GM21717 (cell line): ENCODE data around the gene FLVCR2.
"Not testable (repeated sequence)": the region's sequence is repeated elsewhere in the genome, so short reads cannot be mapped to it uniquely, and the experiment has no call there.

Experiments used
- ATAC-seq: cut with Tn5 transposase; IDR thresholded peaks from one replicate; pipeline ENCODE4 v1.9.1; 2021; ENCODE audit warnings: mild to moderate bottlenecking, moderate library complexity; ENCODE audit not compliant: unreplicated experiment

FLVCR2 gene

DNA sequence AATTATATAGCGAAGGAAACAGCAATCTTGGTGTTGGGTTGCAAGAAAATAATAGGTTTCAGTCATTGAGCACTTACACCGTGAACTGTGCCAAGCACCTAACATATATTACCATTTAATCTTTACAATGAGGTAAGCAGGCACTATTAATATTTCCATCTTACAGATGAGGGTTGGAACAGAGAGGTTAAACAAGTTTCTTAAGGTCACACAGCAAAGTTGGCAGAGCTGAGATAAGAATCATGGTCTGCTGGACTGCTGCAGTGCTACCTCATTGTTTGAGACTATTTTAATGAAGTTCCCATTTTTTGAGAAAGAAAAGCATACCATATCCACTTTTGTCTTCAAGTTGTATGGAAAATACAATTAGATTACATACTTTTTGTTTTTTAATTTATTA lies 80.5 kb downstream of the FLVCR2 start:
- no peak for ATAC-seq

DNA sequence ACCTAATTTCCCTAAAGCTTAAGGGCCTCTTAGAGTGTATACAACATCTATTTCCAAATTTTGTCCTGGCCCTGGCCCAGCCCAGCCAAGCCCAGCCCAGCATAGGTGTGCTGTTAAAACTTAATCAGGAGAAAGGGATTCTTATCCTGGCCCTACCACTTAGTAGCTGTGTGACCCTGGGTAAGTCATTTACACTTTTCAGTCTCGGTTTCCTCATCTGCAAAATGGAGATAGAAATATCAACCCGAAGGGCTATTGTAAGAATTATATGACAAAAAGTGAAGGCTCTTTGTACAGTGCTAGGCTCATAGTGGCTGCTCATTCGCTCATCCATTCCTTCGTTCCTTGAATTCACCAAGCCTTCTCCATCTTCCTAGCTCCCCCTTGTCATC lies 81.8 kb downstream of the FLVCR2 start:
- ATAC-seq, result no peak

DNA sequence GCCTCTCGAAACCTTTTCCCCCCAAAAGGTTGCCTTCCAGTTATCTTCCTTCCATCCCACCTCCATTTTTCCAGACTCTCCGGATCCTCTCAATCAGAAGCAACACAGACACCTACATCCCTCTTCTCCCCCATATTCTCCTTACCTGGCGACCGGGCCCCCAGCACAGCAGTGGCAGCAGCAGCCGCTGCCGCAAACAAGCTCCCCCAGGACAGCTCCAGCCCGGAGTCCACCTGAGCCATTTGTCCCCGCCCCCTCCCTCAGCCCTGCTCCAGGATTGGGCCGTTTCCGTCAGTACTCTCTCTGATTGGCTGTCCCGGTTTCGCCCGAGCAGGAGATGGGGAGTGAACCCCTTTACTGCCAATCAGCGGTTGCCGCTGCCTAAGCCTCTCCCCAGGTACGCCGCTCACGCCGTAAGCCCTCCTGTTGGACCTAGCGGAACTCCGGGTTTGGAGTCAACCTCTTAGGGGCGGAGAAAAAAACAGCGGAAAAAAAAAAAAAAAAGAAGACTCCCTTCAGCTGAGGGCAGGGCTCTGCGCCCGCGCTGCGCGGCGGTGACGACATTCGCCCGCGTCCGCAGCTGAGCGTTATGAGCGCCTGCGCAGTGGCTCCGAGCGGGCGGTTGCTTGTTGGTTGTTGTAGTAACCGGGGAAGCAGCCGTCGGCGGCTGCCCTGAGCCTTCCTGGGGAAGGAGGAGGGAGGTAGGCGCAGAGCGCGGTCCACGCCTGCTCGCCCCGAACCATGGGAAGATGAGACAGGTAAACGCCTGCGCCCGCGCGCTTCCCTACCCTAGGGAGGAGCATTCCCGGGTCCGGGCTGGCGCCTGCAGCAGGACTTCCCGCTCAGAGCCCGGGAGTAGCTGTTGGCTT lies 82.4 kb downstream of the FLVCR2 start, which contains the start of the genes ERG28 and TTLL5:
TSS of gene ERG28 (minus strand) at position 247 of the 869 bp plus-strand sequence. CDS start 3,374 bp downstream, outside the sequence.
TSS of gene TTLL5 (plus strand) at position 617 of the 869 bp plus-strand sequence. CDS start 1,904 bp downstream, outside the sequence.
- ATAC-seq, result peak; percentile 94

DNA sequence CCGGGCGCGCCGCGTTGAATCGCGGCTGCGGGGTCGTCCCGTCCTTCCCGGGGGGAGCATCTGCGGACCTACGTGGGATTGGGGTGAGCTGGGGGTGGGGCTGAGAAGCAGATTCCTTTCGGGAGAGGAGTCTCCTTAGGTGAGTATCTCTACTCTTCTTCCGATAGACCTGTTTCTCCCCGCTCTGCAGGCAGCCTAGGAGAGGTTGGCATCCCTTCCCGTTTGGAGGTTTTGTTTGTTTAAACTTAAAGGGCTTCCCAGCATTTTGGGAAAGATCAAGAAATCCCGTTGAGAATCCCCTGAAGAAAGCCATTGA lies 83.0 kb downstream of the FLVCR2 start:
- no peak for ATAC-seq

DNA sequence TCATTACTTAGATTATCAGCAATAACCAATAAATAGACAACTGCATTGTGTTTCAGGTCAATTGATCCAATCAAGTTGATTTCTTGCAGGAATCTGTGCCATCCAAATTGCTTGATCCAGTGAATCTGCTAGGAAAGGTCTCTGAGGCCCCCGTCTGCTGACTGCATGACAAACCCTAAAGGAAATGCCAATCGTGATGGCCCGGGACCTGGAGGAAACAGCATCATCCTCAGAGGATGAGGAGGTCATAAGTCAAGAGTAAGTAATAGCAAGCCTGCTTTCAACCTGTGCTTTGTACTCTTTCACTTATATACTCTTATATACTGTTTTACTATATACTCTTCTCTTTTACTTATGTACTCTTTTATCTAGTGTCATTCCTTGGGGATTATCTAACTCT lies 84.5 kb downstream of the FLVCR2 start:
- ATAC-seq, result no peak

DNA sequence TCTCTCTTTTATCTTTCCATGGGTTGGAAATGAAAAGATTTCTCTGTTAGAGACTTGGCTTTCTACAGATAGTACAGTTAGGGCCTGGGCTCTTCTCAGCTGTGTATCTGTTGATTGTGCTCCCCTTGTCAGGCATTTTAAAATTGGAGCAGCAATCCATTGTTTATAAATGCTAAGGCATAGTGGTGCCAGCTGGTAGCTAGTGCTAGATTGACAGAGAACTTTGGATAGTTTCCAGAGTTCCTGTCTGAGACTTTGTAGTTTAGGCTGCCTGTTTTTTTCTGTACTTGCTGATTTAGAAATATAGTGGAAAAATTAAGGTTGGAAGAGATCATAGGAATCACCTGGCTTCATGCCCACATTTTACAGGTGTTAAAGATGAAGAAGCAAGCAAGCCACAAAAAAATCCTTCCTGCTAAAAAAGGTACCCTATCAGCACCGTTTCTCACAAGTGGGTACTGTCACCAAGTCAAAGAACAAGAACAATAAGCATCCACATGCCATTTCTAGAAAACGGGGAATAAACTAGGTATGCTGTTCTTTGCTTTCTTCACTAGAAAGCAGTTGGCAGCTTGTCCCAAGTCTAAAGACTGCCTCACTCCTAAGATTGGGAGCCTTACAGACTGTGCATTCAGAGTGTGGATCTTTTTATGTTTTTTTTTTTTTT lies 88.8 kb downstream of the FLVCR2 start:
- no peak for ATAC-seq

DNA sequence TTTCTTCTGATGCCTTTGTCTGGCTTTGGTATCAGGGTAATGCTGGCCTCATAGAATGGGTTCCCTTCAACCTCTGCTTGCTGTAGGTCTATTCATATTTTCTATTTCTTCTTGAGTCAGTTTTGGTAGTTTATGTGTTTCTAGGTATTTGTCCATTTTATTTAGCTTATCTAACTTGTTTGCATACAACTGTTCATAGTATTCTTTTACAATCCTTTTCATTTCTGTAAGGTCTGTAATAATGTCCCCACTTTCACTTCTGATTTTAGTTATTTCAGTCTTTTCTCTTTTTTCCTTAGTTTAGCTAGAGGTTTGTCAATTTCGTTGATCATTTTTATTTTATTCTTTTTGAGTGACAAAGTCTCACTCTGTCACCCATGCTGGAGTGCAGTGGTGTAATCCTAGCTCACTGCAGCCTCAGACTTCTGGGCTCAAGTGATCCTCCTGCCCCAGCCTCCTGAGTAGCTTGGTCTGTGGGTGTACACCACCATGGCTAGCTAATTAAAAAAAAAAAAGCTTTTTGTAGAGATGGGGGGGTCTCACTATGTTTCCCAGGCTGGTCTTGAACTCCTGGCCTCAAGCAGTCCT lies 94.3 kb downstream of the FLVCR2 start:
- no peak for ATAC-seq

DNA sequence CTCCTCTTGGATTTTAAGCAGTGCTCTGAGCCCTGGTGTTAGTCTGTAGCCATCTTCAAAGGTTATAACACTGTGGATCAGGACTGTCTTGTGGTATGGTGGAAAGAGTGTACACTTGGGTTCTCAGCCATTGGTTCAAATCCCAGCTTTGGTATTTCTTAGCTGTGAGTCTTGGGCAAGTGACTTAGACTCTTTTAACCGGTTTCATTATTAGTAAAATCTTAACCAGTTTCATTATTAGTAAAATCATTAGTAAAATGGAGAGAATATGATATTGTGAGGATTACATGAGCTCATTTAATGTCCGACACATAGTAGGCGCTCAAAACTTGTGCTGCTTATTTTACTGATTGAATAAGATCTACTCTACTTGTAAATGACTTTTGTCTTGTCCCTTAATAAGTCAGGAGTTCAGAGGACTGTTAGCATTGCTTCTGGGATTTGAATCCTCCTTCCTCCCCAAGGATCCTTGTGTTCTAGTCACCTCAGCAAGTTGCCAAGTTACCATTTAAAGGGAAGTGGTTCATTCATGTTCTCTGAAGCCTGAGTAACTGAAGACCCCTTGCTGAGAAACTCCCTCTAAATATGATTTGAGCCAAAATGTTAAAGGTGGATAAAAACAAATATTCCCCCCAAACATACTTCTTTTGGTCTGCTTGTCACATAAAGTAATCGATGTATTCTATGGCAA lies 95.1 kb downstream of the FLVCR2 start:
- ATAC-seq, result peak; percentile 52

DNA sequence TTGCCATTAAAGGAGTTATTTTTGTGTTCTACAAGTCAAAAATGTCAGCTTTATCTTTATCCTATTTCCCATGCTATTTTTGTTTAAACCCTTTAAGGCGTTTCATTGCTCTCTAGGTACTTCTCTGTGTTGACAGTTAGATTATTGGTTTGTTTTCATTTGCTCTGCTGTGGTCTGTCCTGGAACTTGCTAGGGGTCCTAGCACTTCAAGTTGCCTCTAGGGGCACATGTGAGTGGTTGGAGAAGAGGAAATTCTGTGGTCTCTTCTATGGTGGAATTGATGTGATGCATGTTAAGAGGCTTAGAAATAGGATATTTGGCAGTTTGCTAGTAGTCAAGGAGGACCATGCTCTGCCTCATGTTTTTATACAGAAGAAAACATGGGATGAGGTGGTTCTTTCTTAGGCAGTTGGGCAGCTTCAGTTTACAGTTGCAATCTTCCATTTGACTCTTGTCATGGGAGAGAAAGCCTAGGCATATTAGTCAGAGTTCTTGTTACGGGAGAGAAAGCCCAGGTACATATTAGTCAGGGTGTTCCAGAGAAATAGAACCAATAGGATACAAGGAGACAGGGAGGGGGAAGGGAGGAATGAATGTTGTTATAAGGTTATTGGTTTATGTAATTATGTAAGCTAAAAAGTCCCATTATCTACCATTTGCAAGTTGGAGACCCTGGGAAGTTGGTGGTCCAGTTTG lies 97.0 kb downstream of the FLVCR2 start:
- ATAC-seq, result no peak

DNA sequence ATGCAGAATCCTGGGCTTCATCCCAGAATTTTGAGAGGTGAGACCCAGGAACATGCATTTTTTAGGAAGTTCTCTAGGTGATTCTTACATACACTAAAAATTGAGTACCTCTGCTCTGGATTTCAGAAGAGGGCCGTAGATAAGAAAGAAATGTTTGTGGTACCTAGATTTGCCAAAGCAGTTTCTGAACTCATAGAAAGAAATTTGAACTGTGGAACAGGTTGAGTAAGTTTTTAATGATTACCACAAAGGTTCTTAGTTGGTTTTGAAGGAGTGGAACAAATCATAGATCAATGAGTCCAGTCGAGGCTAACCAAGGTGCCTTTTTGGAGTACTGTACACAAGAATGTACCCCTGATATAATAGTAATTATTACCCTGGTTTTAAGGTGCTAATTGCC lies 107.5 kb downstream of the FLVCR2 start:
- ATAC-seq, result no peak

DNA sequence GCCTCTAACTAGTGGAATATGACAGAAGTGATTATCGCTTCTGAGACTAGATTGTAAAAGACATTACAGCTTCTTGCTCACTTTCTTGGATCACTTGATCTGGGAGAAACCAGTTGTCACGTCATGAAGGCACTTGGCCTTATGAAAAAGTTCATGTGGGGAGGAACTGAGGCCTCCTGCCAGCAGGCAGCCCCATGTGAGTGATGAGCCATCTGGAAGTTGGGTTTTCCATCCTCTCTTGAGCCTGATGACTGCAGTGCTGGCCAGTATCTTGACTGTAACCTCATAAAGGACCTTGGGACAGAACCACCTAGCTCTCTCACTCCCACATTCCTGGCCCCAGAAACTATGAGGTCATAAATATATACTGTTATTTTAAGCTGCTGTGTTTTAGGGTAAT lies 110.6 kb downstream of the FLVCR2 start:
- no peak for ATAC-seq

DNA sequence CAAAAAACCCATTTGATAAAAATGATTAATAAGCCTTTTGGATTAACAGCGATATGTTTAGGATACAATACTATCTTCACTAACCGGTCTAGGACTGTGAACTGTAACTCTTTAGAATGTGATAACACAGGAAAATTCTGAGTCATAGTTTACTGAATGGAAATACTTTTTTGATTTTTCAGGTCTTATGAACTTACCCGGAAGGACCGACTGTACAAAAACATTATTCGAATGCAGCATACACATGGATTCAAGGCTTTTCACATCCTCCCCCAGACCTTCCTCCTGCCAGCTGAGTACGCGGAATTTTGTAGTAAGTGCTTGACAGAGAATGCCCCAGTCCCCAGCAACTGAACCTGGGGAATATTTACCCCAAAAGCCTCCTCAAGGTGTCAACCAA lies 111.6 kb downstream of the FLVCR2 start:
- no peak for ATAC-seq

DNA sequence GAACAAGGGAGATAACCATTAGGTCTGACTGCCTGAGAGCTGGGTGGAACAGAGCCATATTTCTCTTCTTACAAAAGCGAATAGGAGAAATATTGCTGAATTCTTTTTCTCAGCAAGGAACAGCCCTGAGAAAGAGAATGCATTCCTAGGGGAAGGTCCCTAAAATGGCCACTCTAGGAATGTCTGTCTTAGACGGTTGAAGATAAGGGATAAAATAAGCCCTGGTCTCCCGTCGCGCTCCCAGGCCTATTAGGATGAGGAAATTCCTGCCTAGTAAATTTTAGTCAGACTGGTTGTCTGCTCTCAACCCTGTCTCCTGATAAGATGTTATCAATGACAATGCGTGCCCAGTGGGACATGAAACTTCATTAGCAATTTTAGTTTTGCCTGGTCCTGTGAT lies 116.6 kb downstream of the FLVCR2 start:
- not testable (repeated sequence) for ATAC-seq

DNA sequence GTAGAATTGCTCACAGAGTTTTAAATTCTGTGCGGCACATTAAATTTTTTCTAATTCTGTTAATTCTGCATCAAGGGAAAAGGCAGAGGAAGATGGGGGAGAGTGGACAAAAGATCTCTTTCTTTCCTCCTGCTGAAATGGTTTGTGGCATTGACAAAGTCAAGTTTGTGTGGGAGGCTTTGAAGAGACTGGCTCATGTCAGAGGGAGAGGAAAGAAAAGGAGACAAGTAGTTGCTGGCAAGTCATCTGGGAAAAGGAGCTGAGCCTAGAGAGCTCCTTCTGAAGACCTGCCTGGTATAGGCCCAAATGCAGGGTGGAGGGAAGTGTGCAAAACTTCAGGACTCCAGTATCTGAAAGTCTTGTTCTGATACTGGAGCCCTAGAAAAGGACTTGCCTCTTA lies 119.0 kb downstream of the FLVCR2 start:
- no peak for ATAC-seq
